ENCODE results near the gene UBN1.

DNA sequence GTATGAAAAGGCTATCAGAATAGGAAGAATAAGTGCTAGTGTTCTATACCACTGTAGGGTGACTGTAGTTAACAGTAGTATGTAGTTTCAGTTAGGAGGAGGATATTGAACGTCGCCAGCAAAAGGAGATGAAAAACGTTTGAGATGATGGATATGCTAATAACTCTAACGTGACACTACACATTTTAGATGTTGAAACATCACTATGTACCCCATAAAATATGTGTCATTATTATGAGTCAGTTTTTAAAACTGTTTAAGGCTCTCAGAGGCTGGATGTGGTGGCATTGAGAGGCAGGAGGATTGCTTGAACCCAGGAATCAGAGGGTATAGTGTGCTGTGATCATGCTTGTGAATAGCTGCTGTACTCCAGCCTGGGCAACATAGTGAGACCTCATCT lies 31.8 kb downstream of the UBN1 start:
- TF ChIP-seq, protein P1, sequence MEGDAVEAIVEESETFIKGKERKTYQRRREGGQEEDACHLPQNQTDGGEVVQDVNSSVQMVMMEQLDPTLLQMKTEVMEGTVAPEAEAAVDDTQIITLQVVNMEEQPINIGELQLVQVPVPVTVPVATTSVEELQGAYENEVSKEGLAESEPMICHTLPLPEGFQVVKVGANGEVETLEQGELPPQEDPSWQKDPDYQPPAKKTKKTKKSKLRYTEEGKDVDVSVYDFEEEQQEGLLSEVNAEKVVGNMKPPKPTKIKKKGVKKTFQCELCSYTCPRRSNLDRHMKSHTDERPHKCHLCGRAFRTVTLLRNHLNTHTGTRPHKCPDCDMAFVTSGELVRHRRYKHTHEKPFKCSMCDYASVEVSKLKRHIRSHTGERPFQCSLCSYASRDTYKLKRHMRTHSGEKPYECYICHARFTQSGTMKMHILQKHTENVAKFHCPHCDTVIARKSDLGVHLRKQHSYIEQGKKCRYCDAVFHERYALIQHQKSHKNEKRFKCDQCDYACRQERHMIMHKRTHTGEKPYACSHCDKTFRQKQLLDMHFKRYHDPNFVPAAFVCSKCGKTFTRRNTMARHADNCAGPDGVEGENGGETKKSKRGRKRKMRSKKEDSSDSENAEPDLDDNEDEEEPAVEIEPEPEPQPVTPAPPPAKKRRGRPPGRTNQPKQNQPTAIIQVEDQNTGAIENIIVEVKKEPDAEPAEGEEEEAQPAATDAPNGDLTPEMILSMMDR (IDR thresholded peaks at IDR 0.05) = no peak
- TF ChIP-seq POLR2A (IDR thresholded peaks at IDR 0.05) = no peak
- TF ChIP-seq POLR2AphosphoS5 (IDR thresholded peaks at IDR 0.05) = no peak
